Measurements from ENCODE around the gene PPIA. TPM values are rescaled to one million over a fixed set of nuclear protein-coding genes. Genes with fewer than 3 reads are reported as not detected.

Gene PPIA
- total RNA-seq: 1,000 to 10,000 TPM; 1,127 to 1,313 (median 1,259) TPM

DNA sequence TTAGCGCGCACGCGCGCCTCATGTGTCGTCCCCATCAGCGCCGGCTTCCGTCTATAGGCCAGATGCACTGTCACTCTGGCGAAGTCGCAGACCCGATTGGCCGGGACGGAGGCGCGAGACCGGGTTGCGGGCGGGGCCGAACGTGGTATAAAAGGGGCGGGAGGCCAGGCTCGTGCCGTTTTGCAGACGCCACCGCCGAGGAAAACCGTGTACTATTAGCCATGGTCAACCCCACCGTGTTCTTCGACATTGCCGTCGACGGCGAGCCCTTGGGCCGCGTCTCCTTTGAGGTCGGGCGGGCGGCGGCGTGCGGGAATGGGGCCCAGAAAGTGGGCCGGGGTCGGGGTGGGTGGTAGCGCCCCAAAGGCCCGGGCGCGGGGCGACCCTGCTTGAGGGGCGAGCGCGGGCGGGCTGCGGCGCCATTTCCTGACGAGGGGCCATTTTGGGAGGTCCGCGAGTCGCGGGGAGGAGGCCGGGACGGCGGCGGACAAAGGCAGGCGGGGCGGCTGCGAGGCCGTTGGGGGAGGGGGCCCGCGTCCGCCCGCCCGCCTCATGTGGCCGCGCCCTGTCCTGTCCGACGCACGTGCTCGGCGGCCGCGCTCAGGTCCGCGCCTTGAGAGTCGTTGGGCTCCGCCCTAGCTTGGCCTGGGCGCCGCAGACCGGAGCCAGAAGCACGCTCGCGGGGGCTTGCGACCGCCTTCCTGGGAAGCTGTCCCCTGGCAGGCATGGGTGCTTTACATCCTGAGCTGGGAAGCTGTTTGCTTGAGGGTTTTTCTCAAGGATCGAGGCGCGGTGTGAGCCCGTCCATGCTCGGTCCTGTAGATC lies at the start of gene PPIA:
TSS of gene PPIA (plus strand) at position 178 of the 825 bp plus-strand sequence. CDS start at position 222, 44 bp downstream.
- Histone ChIP-seq H3K27me3 (no peaks in the 10 kb centered on the region), H3K36me3 (no peaks in the 10 kb centered on the region), H3K9me3 (no peaks in the 10 kb centered on the region), H3K4me3 (peak within 1 kb of the TSS; percentile 57 to 83 (median 66)), H3K4me1 (peaks cover 3 to 8% of the 10 kb centered on the region in 2 donors), H3K27ac (peak within 1 kb of the TSS; percentile 98)
- TF ChIP-seq POLR2AphosphoS5 (IDR thresholded peaks at IDR 0.05) (peak; percentile 72 to 91 (median 86)), POLR2A (IDR thresholded peaks at IDR 0.05) (peak; percentile 86)
- TF ChIP-seq, protein P1, sequence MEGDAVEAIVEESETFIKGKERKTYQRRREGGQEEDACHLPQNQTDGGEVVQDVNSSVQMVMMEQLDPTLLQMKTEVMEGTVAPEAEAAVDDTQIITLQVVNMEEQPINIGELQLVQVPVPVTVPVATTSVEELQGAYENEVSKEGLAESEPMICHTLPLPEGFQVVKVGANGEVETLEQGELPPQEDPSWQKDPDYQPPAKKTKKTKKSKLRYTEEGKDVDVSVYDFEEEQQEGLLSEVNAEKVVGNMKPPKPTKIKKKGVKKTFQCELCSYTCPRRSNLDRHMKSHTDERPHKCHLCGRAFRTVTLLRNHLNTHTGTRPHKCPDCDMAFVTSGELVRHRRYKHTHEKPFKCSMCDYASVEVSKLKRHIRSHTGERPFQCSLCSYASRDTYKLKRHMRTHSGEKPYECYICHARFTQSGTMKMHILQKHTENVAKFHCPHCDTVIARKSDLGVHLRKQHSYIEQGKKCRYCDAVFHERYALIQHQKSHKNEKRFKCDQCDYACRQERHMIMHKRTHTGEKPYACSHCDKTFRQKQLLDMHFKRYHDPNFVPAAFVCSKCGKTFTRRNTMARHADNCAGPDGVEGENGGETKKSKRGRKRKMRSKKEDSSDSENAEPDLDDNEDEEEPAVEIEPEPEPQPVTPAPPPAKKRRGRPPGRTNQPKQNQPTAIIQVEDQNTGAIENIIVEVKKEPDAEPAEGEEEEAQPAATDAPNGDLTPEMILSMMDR (IDR thresholded peaks at IDR 0.05): no peak
- intact Hi-C loops (cut with DNase I; ENCODE audit: low total_unique reads): no loop called here
- peak; percentile 98 to 99 for DNase-seq (ENCODE audit: low spot score in 2 of 2)

DNA sequence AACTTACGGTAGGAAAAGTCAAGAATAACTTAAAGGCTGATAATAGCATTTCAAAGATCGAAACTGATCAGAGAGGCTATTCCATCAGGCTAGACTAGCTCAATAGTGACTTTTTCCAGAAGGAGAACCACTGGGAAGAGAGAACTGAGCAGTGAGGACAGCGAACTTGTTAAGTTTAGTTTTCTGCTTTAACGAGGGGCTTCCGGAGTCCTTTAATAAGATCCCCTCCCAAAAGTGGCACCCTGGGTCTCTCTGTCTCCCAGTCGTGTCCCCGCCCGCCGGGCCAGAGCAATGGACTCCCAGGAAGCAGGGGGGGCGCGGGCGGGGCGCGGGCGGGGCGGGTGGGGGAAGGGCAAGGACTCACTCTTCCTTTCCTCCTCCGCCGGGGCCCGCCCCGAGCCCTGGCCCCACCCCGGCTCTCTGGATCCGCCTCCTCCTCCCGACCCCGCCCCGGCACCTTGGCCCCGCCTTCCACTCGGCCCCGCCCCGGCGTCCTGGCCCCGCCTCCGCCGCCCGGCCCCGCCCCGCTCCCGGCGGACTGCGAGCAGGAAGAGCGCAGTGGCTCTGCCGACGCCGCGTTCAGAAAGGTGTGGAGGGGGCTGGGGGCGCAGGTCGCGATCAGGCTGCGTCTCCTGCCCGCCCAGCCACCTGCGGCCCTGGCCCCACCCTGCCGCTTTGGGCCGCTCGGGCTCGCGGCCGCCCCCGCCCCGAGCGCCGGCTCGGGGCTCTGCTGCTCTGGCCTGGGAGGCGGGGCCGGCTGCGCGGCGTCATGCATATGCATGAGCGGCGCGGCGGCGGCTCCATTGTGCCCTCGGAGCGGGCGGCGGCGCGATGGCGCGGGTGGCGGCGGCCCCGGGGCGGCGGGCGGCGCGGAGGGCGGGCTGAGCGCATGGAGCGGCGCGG lies 48.2 kb upstream of the PPIA start, which contains the start of gene ZMIZ2:
TSS of gene ZMIZ2 (plus strand) at position 803 of the 903 bp plus-strand sequence. CDS start 7,403 bp downstream, outside the sequence.
- Histone ChIP-seq H3K36me3 (no peaks in the 10 kb centered on the region), H3K27ac (peak within 1 kb of the TSS; percentile 96 to 99), H3K4me3 (peak within 1 kb of the TSS; percentile 87 to 91 (median 89)), H3K9me3 (no peaks in the 10 kb centered on the region), H3K27me3 (no peaks in the 10 kb centered on the region), H3K4me1 (peaks cover 0 to 12% of the 10 kb centered on the region in 2 donors)
- DNase-seq (ENCODE audit: low spot score in 2 of 2): peak; percentile 84 to 94
- intact Hi-C loops (cut with DNase I; ENCODE audit: low total_unique reads): no loop called here
- TF ChIP-seq, protein P1 (IDR thresholded peaks at IDR 0.05): no peak
- peak in 2 of 3 donors; percentile 50 to 64 for TF ChIP-seq POLR2AphosphoS5 (IDR thresholded peaks at IDR 0.05)

DNA sequence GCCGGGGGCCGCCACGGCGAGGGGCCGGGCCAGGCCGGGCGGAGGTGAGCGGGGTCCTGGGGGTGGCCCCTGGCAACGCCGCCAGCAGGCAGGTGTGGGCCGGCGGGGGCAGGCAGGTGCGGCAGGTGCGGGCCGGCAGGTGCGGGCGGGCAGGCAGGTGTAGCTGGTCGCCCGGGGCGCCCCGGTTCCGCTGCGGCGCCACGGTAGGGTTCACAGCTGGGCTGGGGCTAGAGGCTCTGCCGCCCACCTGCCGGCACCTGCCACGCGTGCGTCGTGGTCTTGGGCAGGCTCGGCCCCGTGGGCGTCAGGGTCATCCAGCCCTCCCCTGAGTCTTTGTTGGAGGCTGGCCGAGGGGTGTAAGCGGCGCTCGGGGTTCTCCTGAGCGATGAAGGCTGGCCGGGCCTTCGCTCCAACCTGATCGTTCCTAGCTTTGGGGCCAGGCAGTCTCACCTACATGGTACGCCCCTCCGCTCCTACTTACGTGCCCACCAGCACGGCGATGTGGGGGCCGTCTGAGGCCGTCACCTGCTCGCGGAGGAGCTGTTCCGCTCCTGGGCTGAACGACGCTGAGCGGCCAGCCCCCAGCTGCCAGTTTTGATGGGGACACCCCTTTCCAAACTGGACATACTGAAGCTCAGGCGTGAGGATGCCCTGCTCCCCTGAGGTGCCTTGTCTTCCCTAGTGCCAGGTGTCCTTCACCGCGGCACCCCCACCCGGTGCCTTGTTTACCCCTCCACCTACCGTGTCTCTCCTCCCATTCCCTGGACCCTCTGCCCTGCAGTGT lies 47.3 kb upstream of the PPIA start:
- peak overlapping the region; percentile 96 to 99 for H3K27ac ChIP-seq
- TF ChIP-seq POLR2A (IDR thresholded peaks at IDR 0.05): no peak
- no peak for TF ChIP-seq POLR2AphosphoS5 (IDR thresholded peaks at IDR 0.05)
- TF ChIP-seq, protein P1 (IDR thresholded peaks at IDR 0.05): no peak
- H3K9me3 ChIP-seq: no peaks in the 10 kb centered on the region
- no peaks in the 10 kb centered on the region for H3K27me3 ChIP-seq
- peaks cover 0 to 12% of the 10 kb centered on the region in 2 donors for H3K4me1 ChIP-seq
- no peak for DNase-seq (ENCODE audit: low spot score in 2 of 2)
- H3K4me3 ChIP-seq: peak overlapping the region; percentile 87 to 91 (median 89)
- intact Hi-C loops (cut with DNase I; ENCODE audit: low total_unique reads): no loop called here
- no peaks in the 10 kb centered on the region for H3K36me3 ChIP-seq

DNA sequence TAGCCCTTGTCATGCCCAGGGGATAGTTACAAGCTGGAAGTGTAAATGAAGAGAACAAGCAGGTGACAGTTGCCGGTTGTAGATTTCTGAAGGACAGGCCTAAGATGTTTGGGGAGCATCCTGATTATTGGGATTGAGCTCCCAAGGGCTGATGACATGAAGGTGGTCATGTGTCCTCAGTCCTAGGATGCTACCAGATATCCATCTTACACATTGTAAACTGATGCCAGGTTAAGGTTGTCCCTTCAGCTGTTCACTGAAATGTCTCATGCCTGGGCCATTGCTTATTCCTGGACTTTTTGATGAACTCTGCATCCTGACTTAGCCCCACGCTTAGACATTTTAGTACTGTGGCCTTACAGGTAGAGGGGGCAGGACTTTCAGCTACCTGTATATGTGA lies 46.5 kb upstream of the PPIA start:
- no peak for DNase-seq (ENCODE audit: low spot score in 2 of 2)
- peaks cover 0 to 12% of the 10 kb centered on the region in 2 donors for H3K4me1 ChIP-seq
- no peaks in the 10 kb centered on the region for H3K9me3 ChIP-seq
- peak overlapping the region in 1 of 2 donors; percentile 96 for H3K27ac ChIP-seq
- no peaks in the 10 kb centered on the region for H3K36me3 ChIP-seq
- H3K4me3 ChIP-seq: peak overlapping the region in 2 of 3 donors; percentile 89 to 91
- TF ChIP-seq POLR2A (IDR thresholded peaks at IDR 0.05) (no peak), POLR2AphosphoS5 (IDR thresholded peaks at IDR 0.05) (no peak)
- TF ChIP-seq, protein P1 (IDR thresholded peaks at IDR 0.05): no peak
- intact Hi-C loops (cut with DNase I; ENCODE audit: low total_unique reads): no loop called here
- no peaks in the 10 kb centered on the region for H3K27me3 ChIP-seq

Measured in breast epithelium (tissue), 4 donors.